HFFc6 (cell line): ENCODE data around the gene DTX3L. TPM values are rescaled to one million over a fixed set of nuclear protein-coding genes. Genes with fewer than 3 reads are reported as not detected.

ENCODE experiments used
- DNase-seq: peaks from one replicate; pipeline ENCODE4 v3.0.0-alpha.2; 2018
- H3K27ac Mint-ChIP-seq: 2 replicates; pipeline ENCODE4 v1.8.0; 2020; ENCODE audit warnings: mild to moderate bottlenecking, mixed read lengths
- H3K27me3 Mint-ChIP-seq: 2 replicates; pipeline ENCODE4 v1.8.0; 2021; ENCODE audit warnings: mild to moderate bottlenecking, moderate library complexity, mixed read lengths; ENCODE audit not compliant: insufficient read depth
- H3K36me3 Mint-ChIP-seq: 2 replicates; pipeline ENCODE4 v1.8.0; 2021; ENCODE audit warnings: low read depth, mixed read lengths
- H3K4me1 Mint-ChIP-seq: 2 replicates; pipeline ENCODE4 v1.8.0; 2020; ENCODE audit warnings: low read depth, mixed read lengths
- H3K4me3 Mint-ChIP-seq: 2 replicates; pipeline ENCODE4 v1.8.0; 2020; ENCODE audit warnings: mild to moderate bottlenecking, moderate library complexity, mixed read lengths
- H3K9me3 Mint-ChIP-seq: 2 replicates; pipeline ENCODE4 v1.8.0; 2020; ENCODE audit warnings: mild to moderate bottlenecking, mixed read lengths
- CTCF ChIP-seq: fragments of 200-600 bp; sonication (generic); IDR thresholded peaks from 2 replicates; pipeline ENCODE4 v1.5.0; 2021; ENCODE audit warnings: antibody characterized with exemption, mild to moderate bottlenecking
- total RNA-seq, 6 experiments: library from RNA; stranded (reverse); fragmentation: NEBNext Ultra II Directional; extraction: Animal tissue kit (Norgen Biotek cat#: 25700); gene quantifications; 2 replicates in 1 of 6; 3 replicates in 5 of 6; pipeline ENCODE4 v1.2.3, GENCODE V29; 2021

The DTX3L gene
- total RNA-seq, 6 experiments from 2014 or later: 6.2 to 16.7 (median 15.6) TPM

GRCh38 chr3:122589297-122589696 lies 25.2 kb downstream of the DTX3L start:
- Mint-ChIP-seq H3K9me3 (no peaks in the 10 kb centered on the region; the same call in 1 of the 2 replicates), H3K36me3 (no peaks in the 10 kb centered on the region), H3K4me1 (no peaks in the 10 kb centered on the region), H3K27me3 (peaks cover 4% of the 10 kb centered on the region; the same call in 1 of the 2 replicates), H3K27ac (no peak overlapping the region), H3K4me3 (no peak overlapping the region)
- TF ChIP-seq CTCF: no peak
- no peak for DNase-seq

GRCh38 chr3:122590610-122591009 lies 26.5 kb downstream of the DTX3L start:
- no peak for TF ChIP-seq CTCF
- Mint-ChIP-seq H3K4me1 (no peaks in the 10 kb centered on the region), H3K9me3 (no peaks in the 10 kb centered on the region), H3K36me3 (no peaks in the 10 kb centered on the region), H3K27me3 (peaks cover 7% of the 10 kb centered on the region), H3K27ac (no peak overlapping the region), H3K4me3 (no peak overlapping the region)
- DNase-seq: no peak

GRCh38 chr3:122594025-122594424 lies 29.9 kb downstream of the DTX3L start:
- H3K9me3 Mint-ChIP-seq: no peaks in the 10 kb centered on the region
- H3K4me3 Mint-ChIP-seq: no peak overlapping the region
- no peak for DNase-seq
- H3K27ac Mint-ChIP-seq: no peak overlapping the region
- H3K27me3 Mint-ChIP-seq: peaks cover 11% of the 10 kb centered on the region
- H3K4me1 Mint-ChIP-seq: no peaks in the 10 kb centered on the region
- no peak for TF ChIP-seq CTCF
- no peaks in the 10 kb centered on the region for H3K36me3 Mint-ChIP-seq

GRCh38 chr3:122598151-122598550 lies 34.0 kb downstream of the DTX3L start:
- no peak for DNase-seq
- Mint-ChIP-seq H3K4me1 (no peaks in the 10 kb centered on the region), H3K27me3 (peaks cover 18% of the 10 kb centered on the region; the same call in 1 of the 2 replicates), H3K9me3 (no peaks in the 10 kb centered on the region), H3K4me3 (no peak overlapping the region), H3K36me3 (no peaks in the 10 kb centered on the region), H3K27ac (no peak overlapping the region)
- no peak for TF ChIP-seq CTCF

GRCh38 chr3:122598556-122598955 lies 34.4 kb downstream of the DTX3L start:
- no peaks in the 10 kb centered on the region for H3K9me3 Mint-ChIP-seq
- no peak overlapping the region for H3K4me3 Mint-ChIP-seq
- no peak for TF ChIP-seq CTCF
- no peaks in the 10 kb centered on the region for H3K4me1 Mint-ChIP-seq
- H3K36me3 Mint-ChIP-seq: no peaks in the 10 kb centered on the region
- no peak overlapping the region for H3K27ac Mint-ChIP-seq
- no peak for DNase-seq
- H3K27me3 Mint-ChIP-seq: peaks cover 20% of the 10 kb centered on the region
